Measurements from ENCODE around the gene DGUOK.
A peak's percentile ranks its signal among the peaks of the same experiment; 100 is the strongest.

DGUOK gene

DNA sequence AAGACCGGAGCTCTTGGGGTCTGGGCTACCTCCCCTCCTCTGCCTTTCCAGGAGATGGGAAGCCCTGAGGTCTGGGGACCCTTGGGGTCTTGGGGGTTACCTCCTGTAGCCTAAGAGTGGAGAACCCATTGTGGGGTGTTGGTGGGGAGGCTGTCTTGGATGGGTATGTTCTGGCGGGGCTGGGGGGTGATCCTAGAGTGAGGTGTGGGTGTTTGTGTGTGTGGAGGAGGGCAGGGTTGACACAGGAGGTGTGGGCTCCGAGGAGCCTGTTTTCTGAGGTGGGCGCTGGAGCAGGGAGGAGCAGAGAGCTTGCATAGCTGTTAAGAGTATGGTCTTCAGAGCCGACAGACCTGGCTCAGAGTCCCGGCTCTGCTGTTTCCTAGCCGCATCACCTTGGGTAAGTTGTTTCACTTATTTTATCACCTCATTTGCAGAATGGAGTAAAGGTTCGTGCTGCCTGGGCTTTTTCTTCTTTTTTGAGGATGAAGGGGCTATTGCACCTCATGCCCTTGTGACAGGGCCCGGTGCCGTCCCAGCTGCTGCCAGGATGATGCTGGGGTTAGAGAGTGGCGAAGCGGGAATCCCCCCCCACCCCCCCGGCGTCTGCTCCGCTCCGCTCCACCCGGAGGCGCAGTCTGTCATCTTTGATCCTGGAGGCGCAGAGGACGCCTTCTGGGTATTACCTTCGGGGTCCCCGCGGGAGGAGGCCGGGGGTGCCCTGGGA lies 75.3 kb downstream of the DGUOK start:
- no peak for DNase-seq

DNA sequence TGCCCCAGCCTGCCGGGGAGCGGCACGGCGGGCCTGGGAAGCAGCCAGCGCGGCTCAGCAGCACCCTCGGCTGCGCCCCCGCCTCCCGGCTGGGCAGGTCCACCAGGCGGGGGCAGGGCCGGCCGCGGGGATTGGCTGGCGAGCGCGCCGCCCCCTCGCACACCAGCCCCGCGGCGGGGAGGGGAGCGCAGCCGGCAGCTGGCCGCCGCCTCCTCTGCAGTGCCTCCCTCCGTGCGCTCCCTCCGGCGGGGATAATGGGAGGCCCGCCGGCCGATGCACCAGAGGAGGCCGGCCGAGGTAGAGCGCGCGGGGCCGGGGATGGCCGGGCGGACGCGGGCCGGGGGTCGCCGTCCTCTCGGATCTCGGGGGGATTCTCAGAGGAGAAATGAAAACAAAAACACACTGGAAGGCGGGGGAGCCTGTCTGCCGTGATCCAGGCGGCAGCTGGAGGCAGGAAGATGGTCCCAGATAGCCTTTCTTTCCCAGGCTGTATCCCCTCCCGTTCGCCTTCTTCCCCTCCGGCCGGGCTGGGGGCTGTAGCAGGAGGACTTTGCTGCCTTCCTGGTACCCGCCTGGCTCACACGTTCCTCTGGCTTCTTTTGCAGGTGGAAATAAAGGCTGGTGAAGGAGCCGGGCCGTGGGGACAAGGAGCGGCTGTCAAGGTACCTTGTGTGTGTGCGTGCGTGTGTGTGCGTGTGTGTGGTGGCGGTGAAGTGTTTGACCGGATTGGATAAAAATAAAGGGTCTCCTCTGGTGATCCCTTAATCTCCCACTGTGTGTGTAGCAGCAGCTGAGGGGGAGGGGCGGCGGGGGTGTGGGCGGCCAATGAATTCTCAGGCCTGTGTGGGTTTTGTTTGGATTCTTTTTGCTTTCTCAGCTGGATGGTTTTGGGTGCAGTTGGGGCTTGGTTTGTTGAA lies 76.1 kb downstream of the DGUOK start:
- DNase-seq, result peak; percentile 83

DNA sequence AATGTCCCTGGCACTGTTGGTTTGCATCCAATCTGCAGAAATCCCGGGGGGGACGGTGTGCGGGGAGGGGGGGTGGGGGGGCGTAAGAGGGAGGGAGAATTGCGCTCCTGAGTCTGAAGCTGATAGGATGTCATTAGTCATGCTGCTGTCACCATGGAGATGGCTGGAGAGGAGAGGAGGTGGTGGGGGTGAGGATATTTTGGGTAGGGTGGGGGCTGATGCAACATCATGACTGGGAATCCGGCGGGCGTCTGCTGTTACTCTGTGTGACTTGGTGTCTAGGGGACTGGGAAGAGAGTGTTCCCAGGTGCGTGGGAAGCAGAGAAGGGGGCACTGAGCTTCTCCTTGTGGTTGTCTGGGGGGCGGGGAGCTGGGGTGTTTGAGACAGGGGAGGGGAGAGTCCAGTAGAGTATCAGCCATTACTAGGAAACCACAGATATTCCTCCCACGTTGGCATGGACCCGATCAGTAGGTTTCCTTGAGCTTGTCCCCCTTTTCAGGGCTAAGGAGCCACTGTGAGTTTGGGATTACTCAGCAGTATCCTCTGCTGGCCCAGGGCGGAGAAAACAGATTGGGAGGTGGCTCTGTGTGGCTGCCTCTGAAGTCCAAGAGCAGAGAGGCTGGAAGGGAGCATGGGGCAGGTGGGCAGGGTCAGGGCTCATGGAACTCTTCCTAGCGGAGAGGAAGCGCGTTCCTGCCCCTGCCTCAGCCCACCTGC lies 77.0 kb downstream of the DGUOK start:
- no peak for DNase-seq

DNA sequence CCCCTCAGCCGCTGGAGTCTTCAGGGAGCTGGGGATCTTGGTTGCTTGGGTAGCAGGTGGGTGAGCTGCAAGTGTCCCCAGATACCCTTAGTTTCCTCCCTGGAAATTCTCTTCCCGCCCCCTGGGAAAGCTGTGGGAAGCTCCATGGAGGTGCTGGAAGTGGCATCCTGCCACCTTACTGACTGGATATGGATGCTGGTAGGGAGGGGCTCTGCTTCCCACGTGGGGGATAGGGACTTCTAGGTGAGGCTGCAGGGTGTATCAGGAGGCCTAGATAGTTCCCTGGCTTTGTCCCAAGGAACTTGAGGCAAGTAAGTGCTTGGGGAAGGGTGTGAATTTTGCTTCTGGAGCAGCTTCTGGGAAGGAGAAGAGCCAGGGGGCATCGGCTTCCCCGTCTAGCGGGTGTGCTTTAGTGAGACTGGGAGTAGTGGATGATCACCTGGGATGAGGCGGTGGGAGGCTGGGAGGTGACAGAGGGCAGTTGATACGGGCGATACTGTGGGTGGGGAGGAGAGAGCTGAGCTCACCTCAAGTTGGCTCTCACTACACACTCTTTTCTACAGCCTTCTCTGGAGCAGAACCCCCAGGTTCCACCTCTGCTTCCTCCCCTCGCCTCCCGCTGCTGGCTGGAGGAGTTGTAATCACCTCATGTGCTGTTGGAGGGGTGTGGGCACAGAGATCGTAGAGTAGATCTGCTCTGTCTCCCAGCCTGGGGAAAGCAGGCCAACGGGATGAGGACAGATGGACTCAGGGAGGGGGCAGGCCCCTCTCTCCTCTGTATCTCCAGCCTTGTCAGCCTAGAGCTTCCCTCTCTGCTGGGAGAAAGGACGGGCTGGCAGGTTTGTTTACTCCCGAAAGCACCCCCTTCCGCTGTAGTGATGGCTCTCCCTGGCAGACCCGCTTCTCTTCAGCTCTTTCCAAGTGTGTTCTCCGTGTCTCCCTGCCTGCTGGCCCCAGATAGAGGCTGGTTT lies 77.8 kb downstream of the DGUOK start:
- no peak for DNase-seq

DNA sequence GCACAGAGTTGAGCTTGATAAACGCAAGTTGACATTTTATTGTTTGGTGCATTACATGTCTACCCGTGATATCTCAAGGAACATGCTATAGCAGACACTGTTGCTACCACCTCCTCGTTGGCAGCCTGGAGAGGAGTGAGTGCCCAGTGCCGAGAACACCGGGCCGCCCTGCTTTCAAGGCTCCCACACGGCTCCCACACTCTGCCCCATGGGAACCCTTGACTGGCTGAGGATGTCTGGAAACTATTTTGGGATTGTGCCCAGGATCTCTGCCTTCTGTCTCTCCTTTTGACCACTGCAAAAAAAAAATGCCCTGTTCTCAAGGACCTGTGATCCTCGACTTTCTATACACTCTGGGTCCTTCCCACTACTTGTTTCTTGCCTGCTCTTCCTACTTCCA lies 79.1 kb downstream of the DGUOK start:
- no peak for DNase-seq

DNA sequence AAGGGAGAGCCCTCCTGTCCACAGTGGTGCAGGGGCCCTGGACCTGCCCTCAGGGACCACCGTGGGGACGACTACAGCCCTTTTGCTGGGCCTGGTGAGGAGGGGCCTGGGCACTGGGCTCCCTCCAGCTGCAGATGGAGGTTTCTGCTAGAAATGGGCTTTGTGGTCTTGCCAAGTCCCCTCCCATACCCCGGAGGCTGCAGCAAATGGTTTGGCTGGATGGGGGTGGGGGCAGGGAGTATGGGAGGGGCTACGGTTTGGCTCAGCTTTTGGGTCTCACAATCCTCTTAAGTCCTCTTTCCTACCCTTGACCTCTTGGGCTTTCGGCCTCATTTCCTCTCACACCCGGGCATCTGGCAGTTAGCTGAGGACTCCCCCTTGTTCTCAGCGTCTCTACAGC lies 79.8 kb downstream of the DGUOK start:
- no peak for DNase-seq

DNA sequence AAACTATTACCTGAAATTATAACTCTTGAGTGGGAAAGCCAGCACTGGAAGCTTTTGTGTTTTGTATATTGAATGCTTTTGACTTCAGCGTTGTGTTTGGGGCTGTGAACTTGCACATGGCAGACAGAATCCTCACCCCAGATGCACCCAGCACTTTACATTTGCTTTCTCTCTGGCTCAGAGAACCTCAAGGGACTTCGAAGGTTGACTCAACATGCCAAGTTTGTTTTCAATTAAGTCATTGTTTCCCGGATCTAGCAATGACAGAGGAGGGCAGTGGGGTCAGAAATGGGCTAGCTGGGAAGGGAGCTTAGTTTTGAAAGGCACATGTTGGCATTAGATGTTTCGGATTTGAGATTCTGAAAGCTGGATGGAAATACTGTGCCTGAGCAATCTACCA lies 80.4 kb downstream of the DGUOK start:
- DNase-seq, result no peak

DNA sequence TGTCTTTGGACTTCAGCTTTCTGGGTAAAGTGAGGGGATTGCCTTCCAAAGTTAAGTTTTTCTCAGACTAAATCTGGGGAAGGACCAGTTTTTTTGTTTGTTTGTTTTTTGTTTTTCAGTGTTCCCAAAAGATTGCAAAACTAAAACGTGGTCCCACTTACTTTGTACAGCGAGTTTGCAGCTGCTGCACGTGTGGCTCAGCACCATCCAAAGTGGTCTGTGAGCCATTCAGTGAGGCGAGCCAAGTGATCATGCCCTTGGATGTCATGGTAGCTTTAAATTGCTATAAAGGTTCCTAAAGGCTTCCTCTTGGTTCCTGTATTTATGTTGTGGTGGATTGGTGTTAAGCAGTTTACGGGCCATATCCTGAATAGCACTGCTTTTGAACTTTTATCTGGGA lies 81.0 kb downstream of the DGUOK start:
- no peak for DNase-seq

Measured in NCI-H1105 (cell line).